Fibroblast of skin of left quadriceps (primary cell): Measurements from ENCODE around the gene TSEN54.
A peak's percentile ranks its signal among the peaks of the same experiment; 100 is the strongest.

Experiments used
- DNase-seq, 2 experiments: peaks; one replicate each; pipeline ENCODE4 v3.0.0-alpha.2; 2013; ENCODE audit warnings: low read depth in 2 of 2

TSEN54 gene

DNA sequence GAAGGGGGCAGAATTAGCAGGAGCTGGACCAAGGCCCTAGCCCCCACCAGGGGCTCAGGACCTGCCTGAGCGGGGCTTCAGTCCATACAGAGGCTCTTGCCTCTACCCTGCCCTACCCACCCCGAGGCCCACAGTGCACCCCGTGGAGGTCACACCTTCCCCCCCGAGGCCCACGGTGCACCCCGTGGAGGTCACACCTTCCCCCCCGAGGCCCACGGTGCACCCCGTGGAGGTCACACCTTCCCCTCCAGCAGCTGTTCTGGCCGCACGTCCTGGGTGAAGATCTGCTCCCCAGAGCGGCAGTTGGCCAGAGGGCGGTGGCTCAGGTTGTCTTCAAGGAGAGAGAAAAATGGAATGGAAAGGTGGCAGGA lies 12.4 kb upstream of the TSEN54 start:
- DNase-seq, result no peak

DNA sequence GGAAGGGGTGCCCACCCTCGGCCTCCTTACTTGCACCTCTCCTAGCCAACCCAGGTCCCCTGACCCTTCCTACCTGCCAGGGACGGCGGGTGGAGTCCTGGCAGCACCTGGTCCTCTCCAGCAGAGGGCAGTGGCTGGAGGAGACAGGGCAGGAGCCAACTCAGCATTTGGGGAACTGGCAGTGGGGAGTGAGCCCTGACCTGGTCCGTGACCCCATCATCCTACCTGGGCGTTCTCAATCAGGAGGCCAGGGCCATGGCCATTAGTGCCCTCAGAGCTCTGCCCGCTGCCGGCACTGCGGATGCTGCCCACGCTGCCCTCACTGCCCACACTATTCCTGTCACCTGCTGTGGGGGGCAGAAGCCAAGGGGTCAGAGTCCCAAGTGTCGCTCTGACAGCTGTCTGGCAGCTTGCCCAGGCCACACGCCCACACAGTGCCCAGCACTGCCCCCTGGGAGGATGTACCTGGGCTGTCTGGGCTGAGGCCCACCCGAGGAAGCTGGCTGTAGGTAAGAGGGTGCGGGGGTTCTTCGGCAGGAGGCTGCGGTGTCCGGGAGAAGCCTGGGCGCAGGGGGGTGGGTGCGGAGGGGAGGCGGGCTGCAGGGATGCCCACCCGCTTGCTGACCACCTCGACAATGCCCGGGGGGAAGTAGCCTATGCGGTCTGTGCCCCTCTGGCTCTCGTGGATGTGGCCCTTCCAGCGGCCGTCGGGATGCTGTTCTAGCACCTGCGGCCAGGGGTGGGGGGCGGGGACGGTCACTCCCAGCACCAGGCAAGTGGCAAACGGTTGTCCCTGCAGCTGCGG lies 11.8 kb upstream of the TSEN54 start:
- DNase-seq, result no peak

DNA sequence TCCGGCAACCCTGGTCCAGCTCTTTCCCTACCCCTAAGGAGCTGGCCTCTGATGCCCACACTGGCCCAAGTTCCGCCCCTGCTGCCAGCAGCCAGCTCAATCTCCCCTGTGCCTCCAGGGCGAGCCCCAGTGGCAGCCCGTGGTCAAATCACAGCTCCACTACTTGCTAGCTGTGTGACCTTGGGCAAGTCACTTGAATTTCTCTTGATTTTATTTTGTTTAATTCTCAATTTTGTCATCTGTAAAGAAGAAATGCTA lies 11.2 kb upstream of the TSEN54 start:
- DNase-seq, result no peak

DNA sequence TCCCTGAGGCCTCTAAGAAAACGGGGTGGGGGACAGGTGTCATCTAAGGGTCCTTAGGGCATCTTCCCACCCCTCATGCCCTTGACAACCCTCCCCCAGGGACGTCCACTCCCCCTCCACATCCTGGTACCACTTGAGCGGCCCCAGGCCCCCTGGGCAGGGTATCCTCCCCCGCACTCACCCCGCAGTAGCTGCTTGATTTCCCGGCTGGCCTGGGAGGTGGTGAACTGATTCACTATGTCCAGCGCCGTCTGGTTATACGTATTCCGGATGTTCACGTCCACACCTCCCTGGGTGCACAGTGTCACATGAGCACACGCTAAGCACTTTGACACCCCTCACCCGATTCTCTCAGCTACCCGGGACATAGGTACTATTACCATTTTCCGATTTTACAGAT lies 10.7 kb upstream of the TSEN54 start:
- DNase-seq, result no peak

DNA sequence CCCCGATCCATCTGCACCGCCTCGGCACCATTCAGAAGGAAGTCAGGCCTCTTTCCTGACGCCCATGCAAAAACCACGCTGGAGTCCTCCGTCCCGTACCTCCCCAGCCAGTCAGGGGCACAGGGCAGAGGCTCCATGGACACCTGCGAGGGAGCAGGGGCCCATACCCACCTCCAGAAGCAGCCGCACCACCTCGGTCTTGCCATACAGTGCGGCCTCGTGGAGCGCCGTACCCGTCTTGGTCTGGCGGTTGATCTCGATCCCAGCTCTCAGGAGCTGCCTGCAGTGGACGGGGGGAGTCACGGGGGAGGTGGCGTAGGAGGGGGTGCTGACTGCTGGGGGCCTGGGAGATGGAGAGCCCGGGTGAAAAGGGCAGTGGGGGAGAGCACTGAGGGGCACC lies 10.2 kb upstream of the TSEN54 start:
- DNase-seq, result no peak

DNA sequence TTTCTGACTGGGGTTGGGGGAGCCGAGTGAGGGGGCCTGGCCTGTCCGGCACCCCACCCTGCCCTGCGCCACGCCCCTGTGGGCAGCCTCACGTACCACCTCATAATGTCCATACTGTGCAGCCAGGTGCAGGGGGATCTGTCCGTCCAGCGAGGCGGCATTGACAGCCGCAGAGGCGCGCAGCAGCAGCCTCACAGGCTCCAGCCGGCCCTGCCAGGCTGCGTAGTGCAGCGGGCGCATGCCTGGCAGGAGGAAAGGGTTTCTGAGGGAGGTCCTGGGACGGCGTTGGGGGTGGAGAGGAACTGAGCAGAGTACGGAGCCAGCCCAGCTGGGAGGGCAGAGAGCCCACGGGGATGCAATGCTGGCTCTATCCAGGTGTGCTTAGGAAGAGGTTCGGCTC lies 9.4 kb upstream of the TSEN54 start:
- no peak for DNase-seq

DNA sequence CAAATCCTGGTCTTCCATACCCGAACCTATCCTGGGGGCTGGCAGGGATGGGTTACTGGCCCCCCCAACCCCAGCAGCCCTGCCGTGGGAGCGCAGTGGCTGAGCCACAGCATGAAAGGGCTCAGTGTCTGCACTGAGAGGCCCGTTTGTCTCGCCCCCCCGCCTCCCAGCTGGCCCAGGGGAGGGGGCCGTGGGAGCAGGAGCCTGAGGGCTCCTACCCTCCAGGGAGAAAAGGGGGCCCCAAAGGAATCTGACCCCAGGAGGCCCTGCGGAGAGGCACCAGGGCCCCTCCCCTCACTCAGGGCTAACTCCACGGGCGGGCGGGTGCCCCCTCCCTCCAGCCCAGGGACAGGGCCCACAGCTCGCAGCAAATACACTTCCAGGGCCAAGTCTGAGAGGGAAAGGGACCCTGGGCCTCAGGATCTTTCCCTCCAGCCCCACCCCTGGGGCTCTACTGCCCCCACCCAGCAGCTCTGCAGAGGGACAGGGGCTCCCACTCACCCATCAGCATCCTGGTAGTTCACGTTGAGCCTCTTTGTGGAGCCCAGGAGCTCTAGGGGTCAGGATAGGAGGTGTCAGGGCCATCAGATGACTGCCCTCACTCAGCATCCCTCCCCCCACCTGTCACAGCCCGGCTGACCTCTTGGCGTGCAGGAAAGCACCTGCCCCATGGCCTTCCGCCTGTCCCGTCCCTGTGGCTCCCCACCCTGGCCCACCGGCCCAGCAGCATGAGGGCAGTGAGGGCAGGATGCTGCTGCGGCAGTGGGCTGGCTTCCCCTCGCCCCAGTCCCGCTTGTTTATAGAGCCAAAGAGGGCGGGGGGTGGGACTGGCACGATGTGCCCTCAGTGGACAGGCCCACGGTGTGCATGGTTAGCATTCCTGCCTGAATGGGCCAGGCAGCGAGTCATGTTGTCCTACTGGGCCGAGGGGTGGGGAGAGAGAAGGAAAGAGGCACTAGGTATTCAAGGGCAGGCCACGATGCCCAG lies 8.3 kb upstream of the TSEN54 start:
- DNase-seq, result no peak

DNA sequence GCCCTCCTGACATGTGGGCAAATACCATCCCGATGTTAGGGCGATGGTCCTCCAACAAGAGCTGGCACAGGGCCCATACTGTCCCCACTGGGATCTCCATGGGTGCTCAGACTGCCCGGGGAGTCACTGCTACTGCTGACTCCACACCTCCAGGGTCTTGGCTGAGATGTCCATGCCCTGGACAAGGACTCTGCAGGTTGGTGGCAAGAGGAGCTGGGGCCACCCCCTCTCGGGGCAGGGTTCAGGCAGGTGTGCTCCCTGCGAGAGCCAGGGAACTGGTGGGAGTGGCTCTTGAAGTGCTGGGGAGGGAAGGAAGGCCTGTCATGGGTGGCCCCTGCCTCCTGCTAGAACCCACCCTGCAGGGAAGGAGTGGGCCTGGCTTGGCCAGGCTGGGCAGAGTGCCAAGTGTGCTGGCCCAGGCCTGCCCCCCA lies 7.4 kb upstream of the TSEN54 start:
- DNase-seq, result no peak

DNA sequence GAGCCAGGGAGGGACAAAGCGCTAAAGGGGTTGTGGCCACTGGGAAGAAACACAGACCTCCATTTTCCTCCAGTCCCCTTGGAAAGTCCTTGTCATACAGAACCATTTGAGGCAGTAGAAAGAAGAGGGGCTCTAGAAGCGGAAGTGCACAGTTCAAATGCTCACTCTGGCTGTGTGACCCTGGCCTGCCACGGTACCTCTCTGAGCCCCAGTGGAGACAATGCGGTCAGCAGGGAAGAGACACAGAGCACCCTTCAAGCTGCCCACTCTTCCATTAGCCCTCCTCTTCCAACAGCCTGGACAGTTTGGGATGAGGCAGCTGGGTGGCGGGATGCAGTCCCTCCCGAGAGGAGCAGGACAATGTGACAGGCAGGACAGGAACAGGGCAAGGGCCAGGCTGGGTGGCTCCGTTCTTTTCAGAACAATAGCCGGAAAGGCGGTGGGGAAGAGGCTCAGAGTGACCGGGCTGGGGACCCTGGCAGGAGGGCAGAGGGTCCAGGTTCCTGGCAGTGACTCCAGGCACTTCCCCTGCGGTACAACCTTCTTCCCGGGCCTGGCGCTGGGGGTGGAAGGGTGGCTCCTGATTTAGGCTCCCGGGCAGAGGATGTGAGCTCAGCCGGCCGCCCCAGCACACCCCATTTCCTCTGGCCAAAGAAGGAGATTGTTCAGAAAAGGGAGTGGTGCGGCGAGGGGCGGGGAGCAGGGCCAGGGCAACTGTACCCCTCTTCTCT lies 6.6 kb upstream of the TSEN54 start:
- DNase-seq, result no peak

DNA sequence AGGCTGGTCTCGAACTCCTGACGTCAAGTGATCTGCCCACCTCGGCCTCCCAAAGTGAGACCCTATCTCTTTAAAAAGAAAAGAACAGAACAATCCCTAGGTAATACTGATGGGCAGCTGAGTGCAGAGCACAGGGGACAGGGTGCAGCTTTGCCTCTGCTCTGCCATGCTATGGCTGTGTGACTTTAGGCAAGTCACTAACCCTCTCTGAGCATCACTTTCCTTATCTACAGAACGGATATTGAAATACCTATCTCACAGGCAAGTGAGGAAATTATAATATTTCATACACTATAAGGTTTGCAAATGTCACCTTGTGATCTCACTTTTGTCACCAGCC lies 5.1 kb upstream of the TSEN54 start:
- DNase-seq, result no peak

DNA sequence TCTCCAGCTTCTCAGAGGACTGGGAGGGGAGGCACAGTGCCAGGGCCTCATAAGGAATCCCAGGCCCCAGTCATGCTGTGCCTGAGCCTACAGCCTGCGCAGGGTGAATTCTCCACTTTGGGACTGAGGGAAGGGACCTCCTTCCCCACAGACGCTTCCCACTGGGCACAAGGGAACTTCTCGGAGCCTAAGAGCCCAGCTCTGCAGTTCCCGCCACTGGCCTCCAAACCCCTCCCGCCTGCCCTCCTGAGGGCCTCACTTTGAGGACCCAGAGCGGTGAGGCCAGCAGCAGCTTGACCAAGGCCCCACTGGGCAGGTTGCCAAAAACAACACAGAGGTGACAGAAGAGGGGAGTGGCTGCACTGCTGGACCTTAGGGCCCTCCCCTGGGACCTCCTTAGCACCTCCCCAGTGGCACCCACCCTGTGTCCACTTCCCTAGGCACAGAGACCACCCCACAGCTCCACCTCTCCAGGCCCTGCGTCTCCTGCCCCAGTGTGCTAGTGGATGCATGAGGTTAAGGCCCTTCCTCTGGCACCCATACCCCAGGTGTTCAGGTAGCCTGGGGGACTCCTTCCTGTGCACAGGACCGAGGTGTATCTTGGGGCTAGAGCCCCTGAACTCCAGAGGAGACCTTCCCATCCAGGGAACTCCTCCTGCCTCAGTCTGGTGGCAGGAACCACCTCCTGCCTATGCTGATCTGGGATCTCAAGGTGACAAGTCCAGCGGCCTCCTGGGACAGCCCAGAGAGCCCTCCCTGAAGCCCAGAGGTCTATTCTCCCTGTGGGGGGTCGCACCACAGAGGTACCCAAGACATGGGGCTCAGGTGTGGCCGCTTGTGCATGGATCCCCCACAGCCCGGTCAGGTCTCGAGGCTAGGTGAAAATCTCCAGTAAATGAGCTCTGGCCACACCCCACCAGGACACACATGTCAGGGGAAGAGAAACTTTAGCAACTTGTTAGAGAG lies 4.4 kb upstream of the TSEN54 start:
- no peak for DNase-seq

DNA sequence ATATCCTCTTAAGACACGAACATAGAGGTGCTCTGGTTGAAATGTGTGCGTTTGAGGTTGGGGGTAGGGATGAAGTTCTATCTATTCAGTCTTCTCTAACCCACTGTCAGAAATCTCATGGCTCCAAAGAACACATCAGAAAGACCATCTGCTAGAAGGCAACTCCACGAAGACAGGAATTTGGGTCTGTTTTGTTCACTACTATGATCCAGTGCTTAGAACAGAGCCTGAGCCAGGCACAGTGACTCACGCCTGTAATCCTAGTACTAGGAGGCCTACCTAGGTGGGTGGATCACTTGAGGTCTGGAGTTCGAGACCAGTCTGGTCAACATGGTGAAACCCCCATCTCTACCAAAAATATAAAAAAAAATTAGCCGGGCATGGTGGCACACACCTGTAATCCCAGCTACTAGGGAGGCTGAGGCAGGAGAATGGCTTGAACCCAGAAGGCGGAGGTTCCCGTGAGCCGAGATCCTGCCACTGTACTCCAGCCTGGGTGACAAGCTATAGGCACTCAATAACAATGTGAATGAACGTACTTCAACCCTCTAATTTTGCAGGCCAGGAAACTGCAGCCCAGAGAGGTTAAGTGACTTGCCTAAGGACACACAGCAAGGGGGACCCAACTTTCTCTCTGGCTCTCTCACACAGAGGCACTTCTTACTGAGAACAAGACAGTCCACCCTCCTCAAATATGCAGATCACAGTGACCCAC lies 3.2 kb upstream of the TSEN54 start:
- DNase-seq, result no peak

DNA sequence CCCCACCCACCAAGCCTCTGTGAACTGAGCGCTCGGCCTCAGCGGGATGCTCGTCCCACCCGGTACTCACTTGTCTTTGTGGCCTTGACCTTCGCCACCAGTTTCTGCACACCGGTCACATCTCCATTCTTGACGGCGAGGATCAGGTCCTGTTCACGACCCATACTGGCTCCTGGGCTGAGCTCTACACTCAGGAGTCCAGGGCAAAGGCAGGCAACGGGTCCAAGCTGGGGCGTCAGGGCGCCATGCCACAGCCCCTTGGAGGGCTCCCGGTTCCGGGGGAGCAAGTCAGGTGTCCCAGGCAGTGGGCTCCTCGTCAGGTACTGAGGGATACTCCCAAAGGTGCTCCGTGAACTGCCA lies 2.7 kb upstream of the TSEN54 start:
- DNase-seq, result no peak

DNA sequence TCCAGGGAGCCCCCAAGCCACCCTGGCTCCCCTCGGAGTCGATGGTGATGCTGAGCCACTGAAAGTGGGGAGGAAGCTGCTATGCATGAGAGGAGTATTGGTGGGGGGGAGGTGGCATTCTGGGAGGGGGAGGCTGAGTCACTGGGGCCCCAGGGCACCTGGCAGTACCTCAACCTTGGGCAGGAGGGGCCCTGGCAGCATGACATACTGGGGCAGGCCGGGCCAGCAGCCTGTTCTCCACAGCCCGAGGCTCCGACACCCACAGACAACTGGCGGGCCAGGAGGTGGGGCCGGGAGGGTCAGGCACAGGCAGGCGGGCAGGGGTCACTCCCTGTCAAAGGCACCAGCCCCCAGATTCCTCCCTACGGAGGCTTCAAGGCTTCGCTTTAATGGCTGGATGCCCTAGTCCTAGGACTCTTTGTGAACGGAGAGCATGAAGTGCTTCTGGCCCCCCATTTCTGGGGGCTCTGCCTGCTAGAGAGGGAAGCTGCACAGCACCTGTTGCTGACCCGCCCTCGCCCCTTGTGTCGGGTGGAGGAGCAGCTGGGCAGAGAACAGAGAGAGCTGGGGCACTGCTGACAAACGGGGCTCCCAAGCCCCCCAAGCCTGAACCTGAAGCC lies 1.9 kb upstream of the TSEN54 start:
- no peak for DNase-seq

DNA sequence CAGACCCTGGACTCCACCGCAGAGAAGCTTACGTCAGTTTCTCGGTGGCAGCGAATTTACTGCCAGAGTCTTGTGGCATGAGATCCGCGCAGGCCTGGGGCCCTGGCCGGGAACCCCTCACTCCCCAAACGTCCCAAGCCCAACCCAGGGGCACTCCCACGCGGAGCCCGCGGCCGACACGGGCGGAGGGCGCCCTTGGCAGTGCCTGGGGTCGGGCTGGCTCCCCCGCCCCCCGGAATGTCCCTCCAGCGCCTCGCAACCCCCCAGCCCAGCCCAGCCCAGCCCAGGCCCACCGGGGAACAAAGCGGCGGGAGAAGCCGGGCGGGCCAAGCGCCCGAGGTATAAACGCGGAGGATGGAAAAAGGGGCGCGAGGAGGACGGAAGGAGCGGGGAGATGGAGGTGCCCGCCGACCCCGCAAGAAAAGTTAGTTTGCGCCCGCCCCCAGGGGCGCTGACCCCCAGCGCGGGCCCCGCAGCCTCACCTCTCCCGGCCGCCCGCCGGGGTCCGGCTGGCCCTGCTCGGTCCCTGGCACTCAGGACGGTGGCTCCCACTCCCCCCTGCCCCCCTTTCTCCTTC lies 1.3 kb upstream of the TSEN54 start:
- no peak for DNase-seq

DNA sequence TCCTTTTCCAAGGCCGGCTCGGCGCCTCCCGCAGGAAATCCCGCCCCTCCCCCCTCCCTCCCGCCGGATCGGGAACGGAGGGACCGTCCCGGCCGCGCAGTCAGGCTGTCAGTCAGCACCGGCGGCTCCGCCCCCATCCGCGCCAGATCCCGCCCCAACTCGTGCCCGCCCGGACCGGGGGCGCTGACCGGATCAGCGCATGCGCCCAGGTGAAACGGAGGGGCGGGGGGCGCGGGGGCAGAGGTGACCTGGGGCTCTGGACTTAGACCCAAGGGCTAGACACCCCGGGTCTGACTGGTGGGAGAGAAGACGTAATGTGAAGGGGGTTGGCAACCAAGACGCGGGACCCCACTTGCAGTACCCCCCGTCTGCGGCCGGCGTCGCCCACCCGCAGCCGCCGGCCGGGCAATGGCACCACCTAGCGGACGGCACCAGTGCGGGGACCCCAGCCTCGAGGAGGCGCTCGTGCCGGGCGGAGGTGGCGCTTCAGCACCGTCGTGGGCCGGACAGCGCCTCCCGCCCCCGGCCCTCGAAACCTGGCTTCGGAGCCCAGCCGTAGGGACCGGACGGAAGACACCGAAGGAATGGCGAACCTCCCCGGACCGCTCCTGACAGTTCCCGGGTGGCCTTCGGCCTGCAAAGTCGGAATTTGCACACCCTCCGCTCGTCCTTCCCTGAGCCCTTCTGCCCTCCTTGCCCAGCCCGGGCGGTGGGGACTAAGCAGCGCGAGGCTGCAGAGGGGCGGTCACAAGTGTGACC lies 653 bp upstream of the TSEN54 start, which contains the start of gene CASKIN2:
TSS of gene CASKIN2 (minus strand) at position 42 of the 759 bp plus-strand sequence. CDS start 1,733 bp downstream, outside the sequence.
- peak; percentile 80 to 82 for DNase-seq

DNA sequence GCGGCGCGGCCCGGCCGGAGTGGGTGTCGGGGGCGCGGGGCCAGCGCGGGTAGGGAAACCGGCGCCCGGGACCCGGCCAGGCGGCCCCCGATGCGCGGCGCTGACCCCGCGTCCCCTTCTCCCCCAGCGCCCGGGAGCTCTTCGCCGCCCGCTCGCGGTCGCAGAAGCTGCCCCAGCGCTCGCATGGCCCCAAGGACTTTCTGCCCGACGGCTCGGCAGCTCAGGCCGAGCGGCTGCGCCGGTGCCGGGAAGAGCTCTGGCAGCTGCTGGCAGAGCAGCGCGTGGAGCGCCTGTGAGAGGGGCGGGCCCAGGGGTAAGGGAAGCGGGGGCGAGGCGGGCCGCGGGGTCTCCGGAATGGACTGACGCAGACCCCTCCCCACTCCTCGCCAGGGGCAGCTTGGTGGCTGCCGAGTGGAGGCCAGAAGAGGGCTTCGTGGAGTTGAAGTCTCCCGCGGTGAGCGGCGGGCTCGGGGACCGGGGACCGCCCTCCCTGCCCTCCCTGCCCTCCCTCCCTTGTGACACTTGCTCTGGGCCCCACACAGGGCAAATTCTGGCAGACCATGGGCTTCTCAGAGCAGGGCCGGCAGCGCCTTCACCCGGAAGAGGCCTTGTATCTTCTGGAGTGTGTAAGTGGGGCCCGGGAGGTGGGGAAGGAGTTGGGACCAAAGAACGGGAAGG lies 430 bp downstream of the TSEN54 start:
- DNase-seq, result no peak

DNA sequence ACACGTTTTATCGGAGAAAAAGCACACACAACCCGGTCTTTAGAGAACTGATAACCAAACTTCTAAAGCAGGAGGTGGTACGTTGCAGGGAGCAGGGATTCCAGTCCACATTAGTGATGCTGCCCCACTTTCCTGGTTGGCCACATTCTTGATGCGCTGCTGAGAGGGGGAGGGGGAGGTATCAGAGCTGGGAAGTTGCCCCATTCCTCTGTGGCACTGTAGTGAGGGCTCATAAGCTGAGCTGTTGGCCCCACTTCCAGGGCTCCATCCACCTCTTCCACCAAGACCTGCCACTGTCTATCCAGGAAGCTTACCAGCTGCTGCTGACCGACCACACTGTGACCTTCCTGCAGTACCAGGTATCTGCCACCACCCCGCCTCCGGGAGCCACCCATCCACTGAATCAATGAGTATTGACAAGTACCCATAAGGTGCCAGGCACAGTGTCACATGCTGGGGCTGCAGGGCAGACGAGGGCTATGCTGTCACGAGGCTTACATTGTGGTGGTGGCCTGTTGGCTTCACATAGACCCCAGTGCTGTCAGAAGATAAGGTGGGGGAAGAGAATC lies 1.1 kb downstream of the TSEN54 start:
- DNase-seq, result no peak
